Activated CD4-positive, alpha-beta T cell treated with anti-CD3 and anti-CD28 coated beads, Interleukin-2, amount 10 ng/mL, durations not matched to agents 7 days and 5 days (primary cell): Measurements from ENCODE around the gene STOX2. TPM values are rescaled to one million over a fixed set of nuclear protein-coding genes. Genes with fewer than 3 reads are reported as not detected.

Experiments used
- CTCF ChIA-PET: fragments of 350-600 bp; sonication (Branson Sonifier 250); formaldehyde crosslinking; loops from one replicate; lab custom pipeline; 2021; ENCODE audit warnings: antibody characterized with exemption; lab: Charles Lee
- POLR2A ChIA-PET: fragments of 350-600 bp; sonication (Branson Sonifier 250); formaldehyde crosslinking; loops from one replicate; lab custom pipeline; 2021; ENCODE audit warnings: antibody characterized with exemption; lab: Charles Lee
- DNase-seq: peaks from one replicate; pipeline ENCODE4 v3.0.0-alpha.2; 2020
- H3K27ac Mint-ChIP-seq: one replicate; pipeline ENCODE4 v1.8.0; 2021; ENCODE audit warnings: mild to moderate bottlenecking, moderate library complexity, mixed read lengths
- H3K27me3 Mint-ChIP-seq: one replicate; pipeline ENCODE4 v1.8.0; 2021; ENCODE audit warnings: mixed read lengths
- H3K36me3 Mint-ChIP-seq: one replicate; pipeline ENCODE4 v1.8.0; 2021; ENCODE audit warnings: low read depth, mixed read lengths
- H3K4me1 Mint-ChIP-seq: one replicate; pipeline ENCODE4 v1.8.0; 2021; ENCODE audit warnings: mixed read lengths
- H3K4me3 Mint-ChIP-seq: one replicate; pipeline ENCODE4 v1.8.0; 2021; ENCODE audit warnings: mild to moderate bottlenecking, moderate library complexity, mixed read lengths
- H3K9me3 Mint-ChIP-seq: one replicate; pipeline ENCODE4 v1.8.0; 2021; ENCODE audit warnings: mixed read lengths
- total RNA-seq, 2 experiments: library from RNA; stranded (reverse); gene quantifications; one replicate each; pipeline ENCODE4 v1.2.3, GENCODE V29; 2021

STOX2 gene
- total RNA-seq, 2 experiments from 2014 or later = not detected

- Mint-ChIP-seq H3K4me1 (peaks cover 2% of the 10 kb centered on the region), H3K4me3 (peak overlapping the region; percentile 45), H3K9me3 (no peaks in the 10 kb centered on the region), H3K36me3 (no peaks in the 10 kb centered on the region), H3K27me3 (peaks cover 79% of the 10 kb centered on the region), H3K27ac (no peak overlapping the region)
- ChIA-PET CTCF (no interaction called here), POLR2A (interaction anchor here (0.6 kb wide), 1 partner anchor 23 kb away, joined by 7 read pairs; no protein-coding TSS in a partner anchor)
- peak; percentile 6 for DNase-seq
These were observed 734 bp downstream of the STOX2 start for GRCh38 chr4:183905593-183906488.

- ChIA-PET POLR2A (no interaction called here), CTCF (no interaction called here)
- H3K4me1 Mint-ChIP-seq = peaks cover 2% of the 10 kb centered on the region
- no peak overlapping the region for H3K4me3 Mint-ChIP-seq
- DNase-seq = no peak
- H3K27ac Mint-ChIP-seq = no peak overlapping the region
- H3K9me3 Mint-ChIP-seq = no peaks in the 10 kb centered on the region
- H3K27me3 Mint-ChIP-seq = peaks cover 77% of the 10 kb centered on the region
- no peaks in the 10 kb centered on the region for H3K36me3 Mint-ChIP-seq
These were observed 1.3 kb downstream of the STOX2 start for GRCh38 chr4:183906489-183906738.

- no peaks in the 10 kb centered on the region for H3K36me3 Mint-ChIP-seq
- peak overlapping the region; percentile 3 for H3K4me3 Mint-ChIP-seq
- no peaks in the 10 kb centered on the region for H3K9me3 Mint-ChIP-seq
- POLR2A ChIA-PET = interaction anchor here (0.7 kb wide), 1 partner anchor 122 kb away, joined by 3 read pairs; no protein-coding TSS in a partner anchor
- peaks cover 2% of the 10 kb centered on the region for H3K4me1 Mint-ChIP-seq
- no peak overlapping the region for H3K27ac Mint-ChIP-seq
- no peak for DNase-seq
- H3K27me3 Mint-ChIP-seq = peaks cover 71% of the 10 kb centered on the region
- CTCF ChIA-PET = no interaction called here
These were observed 1.9 kb downstream of the STOX2 start for GRCh38 chr4:183906739-183907651.

- CTCF ChIA-PET = no interaction called here
- H3K4me3 Mint-ChIP-seq = no peak overlapping the region
- no peaks in the 10 kb centered on the region for H3K9me3 Mint-ChIP-seq
- no peak for DNase-seq
- no peaks in the 10 kb centered on the region for H3K36me3 Mint-ChIP-seq
- no peak overlapping the region for H3K27ac Mint-ChIP-seq
- POLR2A ChIA-PET = no interaction called here
- peaks cover 63% of the 10 kb centered on the region for H3K27me3 Mint-ChIP-seq
- H3K4me1 Mint-ChIP-seq = peaks cover 2% of the 10 kb centered on the region
These were observed 3.0 kb downstream of the STOX2 start for GRCh38 chr4:183907871-183908683.

- no peaks in the 10 kb centered on the region for H3K9me3 Mint-ChIP-seq
- POLR2A ChIA-PET = no interaction called here
- peaks cover 2% of the 10 kb centered on the region for H3K4me1 Mint-ChIP-seq
- DNase-seq = no peak
- no peak overlapping the region for H3K4me3 Mint-ChIP-seq
- H3K27me3 Mint-ChIP-seq = peaks cover 54% of the 10 kb centered on the region
- no peaks in the 10 kb centered on the region for H3K36me3 Mint-ChIP-seq
- CTCF ChIA-PET = interaction anchor here (0.7 kb wide), 1 partner anchor 62 kb away, joined by 4 read pairs; no protein-coding TSS in a partner anchor
- H3K27ac Mint-ChIP-seq = no peak overlapping the region
These were observed 4.1 kb downstream of the STOX2 start for GRCh38 chr4:183909187-183909586.

- Mint-ChIP-seq H3K9me3 (no peaks in the 10 kb centered on the region), H3K27ac (no peak overlapping the region), H3K4me1 (peaks cover 1% of the 10 kb centered on the region), H3K27me3 (peaks cover 50% of the 10 kb centered on the region), H3K36me3 (no peaks in the 10 kb centered on the region), H3K4me3 (no peak overlapping the region)
- ChIA-PET CTCF (no interaction called here), POLR2A (no interaction called here)
- DNase-seq = no peak
These were observed 4.7 kb downstream of the STOX2 start for GRCh38 chr4:183909801-183910200.

GRCh38 chr4:183912585-183912984, 7.5 kb downstream of the STOX2 start:
- Mint-ChIP-seq H3K9me3 (no peaks in the 10 kb centered on the region), H3K4me3 (no peak overlapping the region), H3K4me1 (no peaks in the 10 kb centered on the region), H3K36me3 (no peaks in the 10 kb centered on the region), H3K27ac (no peak overlapping the region), H3K27me3 (peaks cover 31% of the 10 kb centered on the region)
- no peak for DNase-seq
- POLR2A ChIA-PET = no interaction called here
- CTCF ChIA-PET = no interaction called here

GRCh38 chr4:183915976-183916375, 10.9 kb downstream of the STOX2 start:
- peaks cover 5% of the 10 kb centered on the region for H3K27me3 Mint-ChIP-seq
- no peaks in the 10 kb centered on the region for H3K4me1 Mint-ChIP-seq
- no peak overlapping the region for H3K27ac Mint-ChIP-seq
- POLR2A ChIA-PET = no interaction called here
- no peak for DNase-seq
- CTCF ChIA-PET = no interaction called here
- no peak overlapping the region for H3K4me3 Mint-ChIP-seq
- no peaks in the 10 kb centered on the region for H3K36me3 Mint-ChIP-seq
- H3K9me3 Mint-ChIP-seq = no peaks in the 10 kb centered on the region

- Mint-ChIP-seq H3K36me3 (no peaks in the 10 kb centered on the region), H3K27ac (no peak overlapping the region), H3K4me3 (no peak overlapping the region), H3K4me1 (no peaks in the 10 kb centered on the region), H3K27me3 (peaks cover 14% of the 10 kb centered on the region), H3K9me3 (no peaks in the 10 kb centered on the region)
- CTCF ChIA-PET = no interaction called here
- no peak for DNase-seq
- POLR2A ChIA-PET = no interaction called here
These were observed 13.6 kb downstream of the STOX2 start for GRCh38 chr4:183918696-183919095.

GRCh38 chr4:183919141-183919540, 14.0 kb downstream of the STOX2 start:
- no peak for DNase-seq
- no peak overlapping the region for H3K27ac Mint-ChIP-seq
- H3K4me1 Mint-ChIP-seq = no peaks in the 10 kb centered on the region
- POLR2A ChIA-PET = no interaction called here
- no peak overlapping the region for H3K4me3 Mint-ChIP-seq
- H3K9me3 Mint-ChIP-seq = no peaks in the 10 kb centered on the region
- CTCF ChIA-PET = no interaction called here
- no peaks in the 10 kb centered on the region for H3K36me3 Mint-ChIP-seq
- H3K27me3 Mint-ChIP-seq = peaks cover 14% of the 10 kb centered on the region

GRCh38 chr4:183920512-183920911, 15.4 kb downstream of the STOX2 start:
- no peak overlapping the region for H3K27ac Mint-ChIP-seq
- H3K4me3 Mint-ChIP-seq = no peak overlapping the region
- no peaks in the 10 kb centered on the region for H3K36me3 Mint-ChIP-seq
- CTCF ChIA-PET = interaction anchor here (1.1 kb wide), 1 partner anchor 10 kb away, joined by 3 read pairs; no protein-coding TSS in a partner anchor
- peaks cover 14% of the 10 kb centered on the region for H3K27me3 Mint-ChIP-seq
- H3K9me3 Mint-ChIP-seq = no peaks in the 10 kb centered on the region
- POLR2A ChIA-PET = no interaction called here
- H3K4me1 Mint-ChIP-seq = no peaks in the 10 kb centered on the region
- DNase-seq = no peak

GRCh38 chr4:183921335-183921734, 16.2 kb downstream of the STOX2 start:
- CTCF ChIA-PET = no interaction called here

More at GRCh38 chr4:183921335-183921734, 16.2 kb downstream of the STOX2 start:
- POLR2A ChIA-PET = no interaction called here
- Mint-ChIP-seq H3K27me3 (peaks cover 14% of the 10 kb centered on the region), H3K4me3 (no peak overlapping the region), H3K9me3 (no peaks in the 10 kb centered on the region), H3K27ac (no peak overlapping the region), H3K4me1 (no peaks in the 10 kb centered on the region), H3K36me3 (no peaks in the 10 kb centered on the region)
- no peak for DNase-seq
